ENCODE results near the gene ATP9B.

- TF ChIP-seq CTCF (conservative IDR thresholded peaks at IDR 0.05 in 1 of 2, IDR thresholded peaks at IDR 0.05 in 1 of 2; ENCODE audit: extremely low read depth in 1 of 2, insufficient read depth in 1 of 2, low read depth in 1 of 2, low read length in 2 of 2) (no peak), EZH2 (IDR thresholded peaks at IDR 0.05; ENCODE audit: borderline replicate concordance, low read length) (no peak)
Observed at GRCh38 chr18:79314838-79315388, 245.7 kb downstream of the ATP9B start.
